GM21423 (cell line): Measurements from ENCODE around the gene COL8A2.

Source experiments
- ATAC-seq: cut with Tn5 transposase; IDR thresholded peaks from one replicate; pipeline ENCODE4 v1.9.1; 2021; ENCODE audit warnings: mild to moderate bottlenecking, moderate library complexity; ENCODE audit not compliant: unreplicated experiment

COL8A2 gene

DNA sequence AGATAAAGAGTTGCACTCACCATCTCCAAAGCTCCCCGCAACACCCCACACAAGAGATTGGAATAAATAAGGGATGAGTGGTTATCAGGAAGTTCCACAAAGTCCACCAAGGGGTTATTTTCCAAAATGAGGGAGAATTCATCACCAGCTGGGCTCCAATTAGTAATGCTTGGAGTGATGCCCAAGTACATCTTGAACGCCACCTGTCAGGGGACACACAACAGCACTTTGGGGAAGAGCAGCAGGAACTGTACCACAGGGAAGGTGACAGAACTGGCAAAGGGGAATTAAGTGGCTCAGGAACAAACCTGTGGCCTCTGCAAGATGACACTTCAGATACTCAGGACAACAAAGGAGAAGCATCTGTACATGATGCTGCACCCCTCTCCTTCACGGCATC lies 12.8 kb upstream of the COL8A2 start:
- ATAC-seq = no peak

DNA sequence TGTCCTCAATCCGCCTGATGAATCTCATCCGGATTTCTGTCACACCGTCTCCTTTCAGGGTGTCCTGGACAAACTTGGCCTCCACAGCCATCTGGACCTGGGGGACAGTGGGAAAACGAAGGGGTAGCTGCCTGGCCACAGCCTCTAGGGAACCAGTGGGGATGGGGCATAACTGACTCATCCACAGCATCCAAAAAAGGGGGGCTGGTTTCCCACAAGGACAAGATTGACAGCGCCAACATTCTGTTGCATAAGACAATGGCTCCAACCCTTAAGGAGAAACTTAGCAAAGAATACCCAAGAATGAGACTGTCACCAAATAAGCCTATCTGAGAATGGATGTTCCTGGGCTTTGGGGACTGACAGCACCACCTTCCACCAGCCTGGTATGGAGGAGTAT lies 12.2 kb upstream of the COL8A2 start:
- no peak for ATAC-seq

DNA sequence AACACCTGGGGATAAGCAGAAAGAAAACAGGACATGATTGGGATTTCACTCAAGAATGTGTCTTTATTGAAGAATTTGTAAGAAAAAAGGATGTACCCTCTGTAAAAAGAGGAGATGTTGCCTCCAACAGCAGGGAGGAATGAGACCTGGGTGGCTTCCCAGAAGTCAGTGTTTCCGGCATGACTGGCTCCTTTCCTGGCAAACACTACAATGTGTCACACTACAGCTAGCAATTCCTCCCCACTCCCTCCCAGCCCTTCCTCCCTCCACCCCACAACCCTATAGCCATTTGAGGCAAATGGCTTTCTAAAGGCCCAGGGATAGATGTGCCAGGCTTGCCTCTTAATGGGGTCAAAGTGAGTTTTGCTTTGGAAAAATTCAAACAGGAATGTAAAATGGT lies 11.5 kb upstream of the COL8A2 start:
- no peak for ATAC-seq

- no peak for ATAC-seq
Observed at GRCh38 chr1:36135796-36136195, 10.8 kb upstream of the COL8A2 start.

DNA sequence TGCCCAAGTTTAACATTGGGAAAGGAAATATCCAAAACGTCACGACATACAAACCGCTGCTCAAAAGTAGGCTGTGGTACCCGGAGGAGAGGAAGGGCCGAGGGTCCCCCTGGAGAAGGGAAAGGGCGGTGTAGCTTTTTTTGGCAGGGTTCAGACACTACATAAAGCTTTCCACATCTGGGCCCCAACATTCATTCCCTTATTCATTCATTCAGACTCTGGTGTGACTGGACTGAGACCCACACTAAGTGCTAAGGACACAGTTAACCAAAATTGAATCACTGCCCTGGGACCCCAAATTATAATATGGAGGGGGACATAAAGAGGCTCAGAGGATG lies 10.3 kb upstream of the COL8A2 start:
- no peak for ATAC-seq

DNA sequence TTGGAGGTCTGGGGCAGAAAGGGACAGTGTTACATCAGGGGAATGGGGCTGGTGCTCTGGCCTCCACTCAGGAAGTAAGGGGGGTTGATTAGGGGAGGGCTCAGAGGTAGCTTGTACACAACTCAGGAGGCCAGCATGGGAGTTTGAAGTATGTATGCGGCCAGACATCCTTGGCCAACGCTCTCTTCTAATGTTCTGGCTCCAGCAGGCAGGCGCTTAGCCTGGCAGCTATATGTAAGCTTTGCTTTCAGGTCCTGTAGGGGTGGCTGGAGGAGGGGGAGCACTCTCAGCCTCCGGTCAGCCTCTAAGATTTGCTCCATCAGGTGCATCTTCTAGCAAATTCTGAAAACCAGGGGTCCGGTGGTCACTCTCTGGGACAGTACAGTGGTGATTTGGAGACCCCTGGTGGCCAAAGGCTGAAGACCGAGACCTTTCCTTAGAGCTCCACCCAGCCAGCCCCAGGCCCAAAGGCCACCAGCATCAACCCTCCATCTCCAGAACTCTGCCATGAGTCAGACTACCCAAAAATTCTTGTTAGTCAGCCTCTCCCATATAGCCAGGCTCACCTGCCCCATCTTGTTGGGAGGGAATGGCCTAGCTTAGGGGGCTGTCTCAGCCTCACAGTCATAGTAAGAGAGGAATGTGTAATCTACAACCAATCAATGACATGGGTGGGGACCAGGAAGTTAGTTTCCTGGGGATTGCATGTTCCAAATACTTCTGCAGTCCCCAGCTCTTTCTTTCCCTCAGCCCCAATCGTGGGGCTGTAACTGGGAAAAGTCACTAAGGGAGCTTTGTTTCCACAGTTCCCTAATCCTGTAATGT lies 9.7 kb upstream of the COL8A2 start:
- no peak for ATAC-seq

DNA sequence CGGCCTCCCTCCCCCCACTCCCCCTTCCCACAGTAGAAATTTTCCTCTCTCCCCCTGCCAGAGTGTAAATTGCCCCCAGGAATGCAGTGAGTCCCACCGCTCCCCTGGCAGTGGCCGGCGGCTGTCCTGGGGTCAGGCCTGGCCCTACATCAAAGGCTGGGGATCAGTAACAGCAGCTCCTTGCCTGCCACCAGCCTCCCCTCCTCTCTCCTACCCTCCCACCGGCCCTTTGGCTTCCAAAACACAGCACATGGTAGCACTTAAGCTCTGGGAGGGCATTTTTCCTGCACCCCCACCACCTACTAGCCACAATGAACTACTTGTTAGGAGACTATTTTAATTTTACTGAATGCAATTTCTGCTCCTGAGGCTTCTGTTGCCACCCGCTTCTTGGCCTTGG lies 9.0 kb upstream of the COL8A2 start:
- no peak for ATAC-seq

GRCh38 chr1:36133484-36133883 lies 8.5 kb upstream of the COL8A2 start:
- no peak for ATAC-seq

DNA sequence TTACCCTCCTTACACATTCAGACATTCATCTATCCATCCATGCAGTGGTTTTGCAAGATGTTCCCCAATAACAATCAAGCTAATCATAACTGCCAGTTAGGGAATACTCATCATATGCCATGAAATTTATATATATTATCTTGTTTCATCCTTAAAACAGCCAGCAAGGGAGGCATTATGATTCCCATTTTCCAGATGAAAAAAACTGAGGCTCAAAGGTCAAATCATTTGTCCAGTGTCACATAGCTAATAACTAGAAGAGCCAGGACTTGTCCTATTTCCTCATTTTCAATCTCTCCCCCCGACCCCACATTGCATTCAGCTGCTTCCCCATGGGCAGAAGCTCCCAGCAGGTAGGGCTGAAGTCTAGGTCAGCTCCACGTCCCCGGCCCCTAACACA lies 7.0 kb upstream of the COL8A2 start:
- no peak for ATAC-seq

DNA sequence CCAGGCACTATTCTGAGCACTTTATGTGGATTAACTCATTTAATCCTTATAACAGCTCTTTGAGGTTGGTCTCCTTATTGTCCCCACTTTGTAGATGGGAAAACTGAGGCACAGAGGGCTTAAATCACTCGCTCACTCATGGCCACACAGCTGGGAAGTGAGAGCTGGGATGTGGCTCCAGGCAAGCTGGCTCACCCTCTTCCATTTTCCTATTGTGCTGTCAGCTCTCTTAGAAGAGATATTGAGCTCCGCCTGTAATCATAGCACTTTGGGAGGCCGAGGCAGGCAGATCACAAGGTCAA lies 3.8 kb upstream of the COL8A2 start:
- no peak for ATAC-seq

GRCh38 chr1:36128126-36128904 lies 3.3 kb upstream of the COL8A2 start:
- ATAC-seq = no peak

DNA sequence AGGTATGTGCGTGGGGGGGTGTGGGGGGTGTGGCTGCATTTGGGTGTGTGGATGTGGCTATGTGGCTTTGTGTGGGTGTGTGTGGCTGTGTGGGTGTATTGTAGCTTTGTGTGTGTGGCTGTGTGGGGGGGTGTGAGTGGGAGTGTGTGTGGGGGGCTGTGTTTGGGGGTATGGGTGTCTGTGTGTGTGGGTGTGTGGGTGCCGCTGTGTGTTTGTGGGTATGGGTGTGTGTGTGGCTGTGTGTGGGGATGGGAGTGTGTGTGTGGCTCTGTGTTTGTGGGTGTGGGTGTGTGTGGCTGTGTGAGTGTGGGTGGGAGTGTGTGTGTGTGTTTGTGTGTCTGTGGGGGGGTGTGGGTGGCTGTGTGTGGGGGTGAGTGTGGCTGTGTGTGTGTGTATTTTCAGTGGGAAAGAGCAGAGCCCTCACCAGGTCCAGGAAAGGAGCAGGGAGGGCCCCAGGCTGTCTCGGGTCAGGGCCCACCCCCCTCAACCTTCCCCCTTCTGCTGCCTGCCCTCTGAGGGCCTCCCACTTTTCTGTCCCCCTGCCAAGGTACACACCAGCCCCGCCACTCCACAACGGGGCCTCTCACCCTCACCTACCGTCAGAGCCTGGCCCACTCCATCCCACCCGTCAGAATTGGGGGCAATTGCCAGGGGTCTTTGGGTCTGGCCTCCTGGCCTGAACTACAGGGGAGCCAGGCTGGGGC lies 1.9 kb upstream of the COL8A2 start:
- no peak for ATAC-seq

- ATAC-seq = no peak
Observed at GRCh38 chr1:36126005-36126716, 1.1 kb upstream of the COL8A2 start.

GRCh38 chr1:36124404-36125128 lies 456 bp downstream of the COL8A2 start:
- ATAC-seq = no peak

DNA sequence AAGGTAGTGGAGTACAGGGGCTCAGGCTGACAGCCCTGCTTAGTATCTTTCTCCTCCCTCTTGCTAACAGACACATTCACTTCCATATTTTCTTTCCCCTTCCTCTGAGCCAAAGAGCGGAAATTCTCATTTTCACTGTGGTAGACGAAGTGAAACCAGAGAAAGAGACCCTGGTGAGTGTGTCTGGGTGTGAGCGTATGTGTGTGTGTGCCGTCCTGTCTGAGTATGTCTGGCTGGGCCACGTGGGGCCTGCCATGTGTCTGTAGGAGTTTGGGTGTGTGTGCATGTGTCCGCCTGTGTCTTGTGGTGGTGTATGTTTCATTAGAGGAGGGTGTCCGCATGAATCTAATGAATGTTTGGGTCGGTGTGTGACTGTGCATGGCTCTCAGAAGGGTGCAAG lies 1.7 kb downstream of the COL8A2 start:
- no peak for ATAC-seq

GRCh38 chr1:36122062-36123030 lies 2.7 kb downstream of the COL8A2 start:
- ATAC-seq = no peak

- no peak for ATAC-seq
Observed at GRCh38 chr1:36119456-36119855, 5.6 kb downstream of the COL8A2 start.

DNA sequence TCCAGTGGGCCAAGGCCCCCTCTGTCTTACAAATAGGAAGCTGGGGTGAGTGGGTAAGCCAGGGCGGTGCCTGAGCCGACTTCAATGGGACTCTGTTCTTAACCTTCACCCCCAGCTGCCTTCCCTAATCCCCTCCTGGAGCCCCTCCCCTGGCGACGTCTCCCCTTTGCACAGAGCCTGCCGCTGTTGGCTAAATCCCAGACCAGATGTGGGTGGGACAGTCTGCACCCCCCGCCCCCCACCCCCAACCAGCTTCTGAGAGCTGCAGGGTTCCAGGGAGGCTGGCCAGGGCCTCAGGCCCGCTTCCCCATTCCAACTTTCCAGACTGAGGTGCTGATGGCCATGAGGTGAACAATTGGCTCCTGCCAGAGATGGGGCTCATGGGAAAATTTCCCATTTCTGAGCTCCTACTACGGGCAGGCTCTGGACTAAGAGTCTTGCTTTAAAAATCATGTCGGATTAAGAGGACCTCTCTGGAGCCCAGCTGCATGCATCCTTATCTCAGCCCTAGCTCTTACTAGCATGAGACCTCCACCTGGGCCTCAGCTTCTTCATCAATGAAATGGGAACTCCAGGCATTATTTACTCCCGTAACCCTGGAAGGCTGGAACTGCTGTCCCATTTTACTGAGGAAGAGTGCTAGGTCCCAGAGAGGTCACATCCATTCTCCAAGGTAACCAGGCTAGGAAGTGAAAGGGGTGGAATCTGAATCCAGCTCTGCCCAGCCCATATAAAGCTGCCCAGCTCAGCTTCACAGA lies 6.4 kb downstream of the COL8A2 start:
- ATAC-seq = no peak

- no peak for ATAC-seq
Observed at GRCh38 chr1:36116901-36117300, 8.1 kb downstream of the COL8A2 start.
